Hematopoietic multipotent progenitor cell treated with erythropoietin and hydrocortisone succinate and interleukin-3 and kit ligand, for 8 days (in vitro differentiated cells): ENCODE data around the gene CPEB1.

Experiments
- DNase-seq: peaks from one replicate; pipeline ENCODE4 v3.0.0-alpha.2; 2015

The CPEB1 gene

GRCh38 chr15:82580713-82581112 is 66.5 kb downstream of the CPEB1 start:
- no peak for DNase-seq

GRCh38 chr15:82575335-82575734 is 71.8 kb downstream of the CPEB1 start:
- no peak for DNase-seq

- no peak for DNase-seq
Observed at GRCh38 chr15:82572986-82573385, 74.2 kb downstream of the CPEB1 start.

GRCh38 chr15:82572311-82572710 is 74.9 kb downstream of the CPEB1 start:
- no peak for DNase-seq

- DNase-seq = no peak
Observed at GRCh38 chr15:82571722-82572222, 75.4 kb downstream of the CPEB1 start.

GRCh38 chr15:82570721-82571508 is 76.2 kb downstream of the CPEB1 start:
- DNase-seq = no peak

- DNase-seq = no peak
Observed at GRCh38 chr15:82569834-82570233, 77.3 kb downstream of the CPEB1 start.

- DNase-seq = no peak
Observed at GRCh38 chr15:82568986-82569385, 78.2 kb downstream of the CPEB1 start.

GRCh38 chr15:82567661-82568060 is 79.5 kb downstream of the CPEB1 start:
- no peak for DNase-seq

GRCh38 chr15:82566690-82567089 is 80.5 kb downstream of the CPEB1 start:
- DNase-seq = no peak

- DNase-seq = no peak
Observed at GRCh38 chr15:82558502-82558901, 88.7 kb downstream of the CPEB1 start.

- no peak for DNase-seq
Observed at GRCh38 chr15:82556315-82557035, 90.7 kb downstream of the CPEB1 start.

- DNase-seq = no peak
Observed at GRCh38 chr15:82554849-82555248, 92.3 kb downstream of the CPEB1 start.

GRCh38 chr15:82554351-82554750 is 92.8 kb downstream of the CPEB1 start:
- no peak for DNase-seq

- no peak for DNase-seq
Observed at GRCh38 chr15:82553846-82554245, 93.3 kb downstream of the CPEB1 start.

- DNase-seq = no peak
Observed at GRCh38 chr15:82552861-82553260, 94.3 kb downstream of the CPEB1 start.

- DNase-seq = no peak
Observed at GRCh38 chr15:82551646-82552247, 95.4 kb downstream of the CPEB1 start.

GRCh38 chr15:82549199-82549665 is 97.9 kb downstream of the CPEB1 start:
- no peak for DNase-seq

GRCh38 chr15:82548700-82549099 is 98.5 kb downstream of the CPEB1 start:
- no peak for DNase-seq

- DNase-seq = no peak
Observed at GRCh38 chr15:82545478-82545877, 101.7 kb downstream of the CPEB1 start.

GRCh38 chr15:82545002-82545401 is 102.2 kb downstream of the CPEB1 start:
- DNase-seq = no peak

GRCh38 chr15:82544431-82544830 is 102.7 kb downstream of the CPEB1 start:
- no peak for DNase-seq

- peak; percentile 60 for DNase-seq
Observed at GRCh38 chr15:82543160-82543559, 104.0 kb downstream of the CPEB1 start.

- no peak for DNase-seq
Observed at GRCh38 chr15:82540984-82541431, 106.2 kb downstream of the CPEB1 start.
